HG02981 (cell line): Measurements from ENCODE around the gene AKT1.

Experiments
- ATAC-seq: cut with Tn5 transposase; IDR thresholded peaks from one replicate; pipeline ENCODE4 v1.9.1; 2021; ENCODE audit warnings: mild to moderate bottlenecking, moderate library complexity; ENCODE audit not compliant: unreplicated experiment

The AKT1 gene

DNA sequence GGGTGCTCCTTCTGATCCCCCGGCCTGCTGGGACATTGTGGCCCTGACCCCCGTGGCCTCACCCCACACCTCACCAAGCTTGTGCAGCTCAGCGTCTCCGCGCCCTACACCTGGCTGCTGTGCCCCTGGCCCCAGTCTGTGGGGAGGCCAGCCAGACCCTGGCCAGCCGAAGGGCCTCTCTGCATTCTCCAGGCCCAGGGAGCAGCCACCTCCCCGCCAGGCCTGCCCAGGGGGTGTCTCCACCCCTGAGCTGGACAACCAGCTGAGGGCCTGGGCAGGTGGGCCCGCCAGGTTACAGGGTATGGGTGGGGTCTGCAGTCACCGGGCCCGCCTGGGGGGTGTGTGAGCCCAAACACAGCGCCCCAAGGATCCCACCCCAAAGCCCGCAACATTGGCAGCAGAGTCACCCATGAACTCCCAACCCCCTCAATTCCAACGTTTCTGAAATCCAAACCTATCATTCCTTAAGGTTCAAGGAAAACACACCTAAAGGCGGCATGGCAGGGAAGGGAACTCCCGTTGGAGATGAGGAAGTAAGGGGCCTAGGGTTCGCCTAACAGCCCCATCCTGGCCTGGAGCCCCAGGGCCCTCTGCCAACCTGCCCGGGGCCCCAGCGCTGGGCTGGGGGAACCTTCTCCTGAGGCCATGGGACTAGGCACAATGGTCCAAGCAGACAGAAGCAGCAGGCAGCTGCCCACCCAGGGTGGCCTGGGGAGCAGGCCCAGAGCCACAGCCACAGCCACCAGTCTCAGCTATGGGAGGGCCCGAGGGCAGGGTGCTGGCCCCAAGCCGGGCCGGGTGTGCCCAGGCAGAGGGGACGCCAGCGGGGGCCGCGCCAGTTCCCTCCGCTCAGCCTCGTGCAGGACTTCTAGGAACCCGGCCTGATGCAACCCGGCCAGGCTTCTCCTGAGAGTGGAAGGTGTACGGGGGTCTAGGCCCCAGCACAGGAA lies 8.5 kb downstream of the AKT1 start:
- no peak for ATAC-seq

DNA sequence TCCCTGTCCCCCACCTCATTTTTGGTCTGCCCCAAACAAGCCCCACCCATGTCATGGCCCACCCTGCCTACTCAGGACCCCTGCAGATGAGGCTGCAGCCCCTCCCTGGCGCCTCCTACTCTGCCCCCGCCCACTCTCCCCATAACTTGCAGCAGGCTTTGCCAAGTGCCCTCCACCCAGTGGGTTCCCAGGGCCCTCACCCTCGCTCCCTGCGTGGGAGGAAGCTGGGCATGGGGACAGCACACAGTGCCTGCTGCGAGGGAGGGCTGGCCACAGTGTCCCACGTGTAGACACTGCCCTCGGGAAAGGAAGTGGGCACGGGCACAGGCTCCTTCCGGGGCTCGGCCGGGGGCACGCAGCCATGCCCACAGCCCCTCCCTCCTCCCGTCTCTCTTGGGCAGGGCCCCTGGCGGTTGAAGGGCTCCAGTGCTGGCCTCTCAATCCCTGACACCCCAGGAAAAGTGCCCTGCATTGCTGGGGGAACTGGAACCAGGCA lies 9.4 kb downstream of the AKT1 start:
- ATAC-seq, result no peak

DNA sequence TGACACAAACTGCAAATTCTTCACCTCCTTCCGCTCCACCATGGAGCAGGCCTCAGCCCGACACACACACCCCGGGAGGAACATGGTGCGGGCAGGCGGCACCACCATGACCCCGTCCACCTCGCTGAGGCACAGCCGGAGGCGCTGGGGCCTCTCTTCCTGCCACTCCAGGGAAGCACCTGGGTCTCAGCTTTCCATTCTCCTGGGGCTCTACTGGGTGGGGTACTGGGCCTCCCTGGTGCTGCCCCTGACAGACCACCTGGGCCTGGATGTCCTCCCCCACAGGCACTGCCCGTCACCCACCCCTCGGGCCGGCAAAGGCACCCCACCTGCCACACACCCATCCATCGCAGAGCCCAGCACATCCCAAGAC lies 9.9 kb downstream of the AKT1 start:
- ATAC-seq, result no peak

DNA sequence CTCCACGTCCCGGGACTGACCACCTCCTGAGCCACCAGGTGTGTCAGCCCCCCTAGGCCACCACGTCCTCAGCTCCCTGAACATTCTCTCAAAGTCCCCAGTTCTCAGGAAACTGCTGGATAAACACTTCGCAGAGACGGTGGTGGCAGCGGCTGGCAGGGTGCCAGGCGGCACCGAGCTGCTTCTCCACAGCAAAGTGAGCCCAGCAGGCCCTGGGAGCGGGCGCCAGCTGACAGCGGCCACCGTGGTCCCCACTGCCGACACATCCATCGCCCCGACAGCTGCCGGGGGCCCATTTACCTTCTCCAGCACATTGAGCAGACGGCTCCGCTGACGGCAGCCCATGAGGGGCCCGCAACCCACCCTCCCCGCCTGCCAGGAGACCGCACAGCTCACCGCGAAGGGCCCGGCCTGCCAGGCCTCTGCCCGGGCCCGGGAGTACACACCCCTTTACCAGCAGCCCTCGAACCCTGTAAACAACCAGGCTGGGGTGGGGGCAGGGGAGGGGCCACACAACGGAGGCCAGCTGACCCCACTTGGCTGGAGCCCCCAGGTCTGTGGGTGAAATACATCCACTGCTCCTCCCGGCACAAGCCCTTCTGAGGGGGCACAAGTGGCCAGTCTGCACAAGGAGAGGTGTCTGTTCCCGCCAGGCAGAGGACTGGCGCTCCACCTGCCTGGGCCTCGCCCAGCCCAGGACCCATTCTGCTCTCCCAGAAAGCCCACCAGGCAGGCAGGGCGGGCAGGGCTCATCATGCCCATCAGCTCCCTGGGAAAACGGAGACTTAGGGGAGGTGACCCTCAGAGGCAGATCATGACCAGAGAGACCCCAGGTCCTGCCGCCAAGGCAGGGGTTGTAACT lies 10.5 kb downstream of the AKT1 start:
- ATAC-seq, result no peak

DNA sequence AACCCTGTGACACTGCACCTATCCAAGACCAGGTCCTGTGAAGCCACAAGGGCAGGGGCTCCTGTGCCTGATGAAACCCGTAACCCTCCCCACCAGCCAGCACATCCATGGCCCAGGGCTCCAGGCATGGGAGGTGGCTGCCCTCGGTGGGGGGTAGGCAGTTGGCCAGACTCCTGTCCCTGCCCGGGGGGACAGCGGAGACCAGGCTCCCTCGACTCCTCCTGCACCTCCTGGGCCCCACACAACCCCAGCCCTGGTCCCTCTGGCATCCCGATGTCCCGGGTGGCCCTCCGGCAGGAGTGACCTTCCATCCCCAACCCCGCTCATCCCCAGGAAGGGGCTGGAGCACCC lies 11.4 kb downstream of the AKT1 start:
- no peak for ATAC-seq

DNA sequence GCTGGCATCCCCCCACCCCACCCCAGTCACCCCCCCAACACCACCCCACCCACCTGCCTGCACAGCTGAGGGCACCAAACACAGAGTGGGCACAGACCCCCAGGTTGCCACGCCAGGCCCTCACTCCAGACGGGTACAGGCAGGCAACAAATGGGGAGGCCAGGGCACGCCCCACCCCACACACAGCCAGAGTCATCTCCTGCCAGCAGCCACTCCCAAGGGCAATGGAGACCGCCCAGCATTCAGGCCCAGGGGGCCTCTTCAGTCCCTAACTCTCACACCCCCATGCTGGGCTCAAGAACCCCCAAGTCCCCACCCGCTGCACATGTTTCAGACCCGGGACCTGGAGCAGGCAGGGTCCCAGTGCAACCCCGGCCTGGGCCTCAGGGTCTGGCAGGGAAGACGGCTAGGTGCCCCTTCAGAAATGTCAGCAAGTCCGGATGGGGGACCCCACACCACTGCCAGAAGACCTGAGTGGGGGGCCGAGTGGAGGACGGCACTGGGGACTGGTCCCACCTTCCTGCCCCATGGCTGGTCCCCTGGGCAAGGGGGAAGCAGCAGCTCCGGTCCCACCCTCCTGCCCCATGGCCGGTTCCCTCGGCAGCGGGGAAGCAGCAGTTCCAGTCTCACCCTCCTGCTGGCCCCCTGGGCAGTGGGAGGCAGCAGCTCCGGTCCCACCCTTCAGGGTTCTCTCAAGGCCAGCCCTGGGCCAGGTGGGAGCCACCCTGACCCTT lies 11.9 kb downstream of the AKT1 start:
- ATAC-seq, result no peak

DNA sequence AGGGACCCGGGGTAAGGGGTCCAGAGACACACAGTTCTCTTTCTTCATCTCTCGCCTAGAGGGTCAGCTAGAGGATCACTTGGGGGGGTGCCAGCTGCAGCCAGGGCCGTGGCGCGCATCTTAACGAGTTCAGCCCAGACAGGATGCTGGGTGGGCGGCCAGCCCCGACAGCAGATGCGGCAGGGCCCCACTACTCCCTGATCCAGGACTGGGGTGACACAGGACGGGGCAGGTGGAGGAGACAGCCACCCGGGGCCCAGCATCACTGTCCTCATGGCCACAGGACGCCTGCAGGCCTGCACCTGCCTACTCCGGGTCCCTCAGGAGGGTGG lies 12.8 kb downstream of the AKT1 start:
- no peak for ATAC-seq

DNA sequence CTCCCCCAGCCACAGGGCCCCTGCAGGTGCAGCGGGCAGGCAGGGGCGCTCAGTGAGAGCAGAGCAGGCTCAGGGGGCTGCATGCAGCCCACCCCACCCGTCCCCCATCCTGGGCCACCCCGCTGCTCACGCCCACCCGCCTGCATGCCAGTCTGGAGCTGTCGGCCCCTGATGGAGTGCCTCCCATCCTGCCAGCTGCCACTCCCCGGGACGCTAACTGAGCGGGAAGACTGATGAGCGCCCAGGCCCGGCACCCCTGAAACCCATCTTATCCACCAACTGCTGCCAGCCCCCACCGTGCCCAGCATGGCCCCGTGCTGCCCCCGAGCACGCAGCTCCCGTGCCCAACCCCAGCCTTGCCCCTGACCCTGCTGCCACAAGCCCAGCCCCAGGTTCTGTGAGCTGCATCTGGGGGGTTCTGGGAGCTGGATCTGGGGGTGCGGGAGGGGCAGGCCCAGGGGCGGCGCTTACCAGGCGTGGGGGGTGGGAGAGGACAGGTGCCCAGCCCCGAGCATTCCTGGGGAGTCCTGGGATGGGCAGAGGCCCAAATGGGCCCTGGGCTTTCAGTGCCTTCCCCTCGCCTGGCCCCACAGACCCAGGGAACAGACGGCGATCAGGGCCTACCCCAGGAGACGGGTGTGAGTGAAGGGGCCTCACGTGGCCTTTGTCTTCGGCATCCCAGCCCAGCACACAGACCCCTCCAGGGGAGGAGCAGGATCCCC lies 13.3 kb downstream of the AKT1 start:
- ATAC-seq, result no peak

DNA sequence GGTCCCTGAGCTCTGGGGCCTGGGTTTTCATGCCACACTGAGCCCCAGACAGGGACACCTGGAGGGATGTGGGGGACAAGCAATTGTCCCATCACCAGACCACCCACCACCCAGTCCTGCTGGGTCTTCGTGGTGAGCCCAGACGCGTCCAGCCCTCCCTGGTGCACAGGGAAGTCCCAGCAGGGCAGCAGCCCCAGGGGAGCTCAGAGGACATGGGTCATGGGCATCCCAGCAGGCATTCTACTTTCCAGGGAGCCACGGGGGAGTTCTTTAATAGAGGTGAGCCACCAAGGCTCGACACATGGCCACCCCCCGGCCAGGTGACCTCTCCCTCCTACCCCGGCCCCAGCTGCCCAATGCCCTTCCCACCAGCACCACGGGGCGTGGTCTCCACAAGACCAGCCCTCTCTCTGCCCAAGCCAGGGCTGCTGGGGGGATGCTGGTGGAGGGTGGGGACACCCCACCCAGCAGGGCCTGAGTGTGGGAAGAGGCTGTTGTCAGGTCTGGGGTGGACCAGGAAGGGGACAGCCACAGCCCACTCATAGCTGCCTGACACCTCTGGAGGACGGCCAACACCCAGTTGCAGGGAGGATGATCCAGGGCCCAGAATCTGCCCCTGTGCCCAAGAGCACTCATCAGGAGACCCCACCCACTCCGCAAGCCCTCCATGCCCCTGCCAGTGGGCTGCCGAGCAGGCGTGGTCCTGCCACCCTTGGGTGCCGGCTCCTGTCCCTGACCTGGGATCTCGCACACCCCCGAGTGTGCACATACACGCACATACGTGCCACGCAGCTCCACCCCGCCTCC lies 14.1 kb downstream of the AKT1 start:
- no peak for ATAC-seq

DNA sequence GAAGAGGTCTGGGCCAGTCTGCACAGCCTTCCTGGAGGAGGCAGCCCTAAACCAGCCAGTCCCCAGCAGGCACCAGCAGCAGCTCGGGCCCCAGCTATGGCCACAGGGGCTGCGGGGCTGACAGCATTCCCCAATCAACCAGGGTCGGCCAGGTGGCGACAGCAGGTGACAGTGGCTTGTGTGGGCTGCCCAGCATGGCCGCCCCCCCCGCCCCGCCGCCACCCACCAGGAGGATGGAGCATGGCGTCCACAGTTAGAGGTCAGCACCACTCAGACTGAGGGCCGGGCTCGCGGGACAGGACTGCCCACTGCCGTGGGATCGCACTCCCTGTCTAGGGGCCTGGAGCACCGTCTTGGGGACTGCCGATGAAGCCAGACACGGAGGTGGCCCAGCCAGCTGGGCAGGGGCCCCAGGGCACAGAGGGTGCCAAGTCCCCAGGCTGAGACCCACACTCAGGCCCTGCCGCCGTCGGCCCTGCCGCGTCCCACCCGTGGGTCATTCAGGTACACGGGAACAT lies 15.0 kb downstream of the AKT1 start:
- ATAC-seq, result no peak

DNA sequence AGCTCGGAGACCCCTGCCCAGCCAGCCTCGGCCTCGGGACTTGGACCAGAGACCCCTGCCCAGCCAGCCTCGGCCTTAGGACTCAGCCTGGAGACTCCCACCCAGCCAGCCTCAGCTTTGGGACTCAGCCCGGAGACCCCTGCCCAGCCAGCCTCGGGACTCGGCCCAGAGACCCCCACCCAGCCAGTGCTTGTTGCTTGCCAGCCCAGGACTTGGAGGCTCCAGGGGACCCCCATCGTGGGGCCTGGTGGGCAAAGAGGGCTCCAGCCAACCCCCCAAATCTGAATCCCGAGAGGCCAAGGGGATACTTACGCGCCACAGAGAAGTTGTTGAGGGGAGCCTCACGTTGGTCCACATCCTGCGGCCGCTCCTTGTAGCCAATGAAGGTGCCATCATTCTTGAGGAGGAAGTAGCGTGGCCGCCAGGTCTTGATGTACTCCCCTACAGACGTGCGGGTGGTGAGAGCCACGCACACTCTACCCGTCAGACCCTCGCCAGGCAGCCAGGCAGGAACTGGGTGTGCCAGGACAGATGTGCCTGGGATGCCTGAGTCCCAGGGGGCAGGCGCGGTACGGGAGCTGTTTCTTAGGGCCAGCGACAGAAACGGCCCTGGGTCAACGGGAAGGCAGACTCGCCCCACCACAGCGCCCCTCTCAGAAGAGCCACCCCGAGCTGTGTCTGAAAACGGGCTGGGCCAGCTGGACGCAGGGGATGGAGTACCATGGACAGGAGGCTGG lies 15.6 kb downstream of the AKT1 start:
- no peak for ATAC-seq

DNA sequence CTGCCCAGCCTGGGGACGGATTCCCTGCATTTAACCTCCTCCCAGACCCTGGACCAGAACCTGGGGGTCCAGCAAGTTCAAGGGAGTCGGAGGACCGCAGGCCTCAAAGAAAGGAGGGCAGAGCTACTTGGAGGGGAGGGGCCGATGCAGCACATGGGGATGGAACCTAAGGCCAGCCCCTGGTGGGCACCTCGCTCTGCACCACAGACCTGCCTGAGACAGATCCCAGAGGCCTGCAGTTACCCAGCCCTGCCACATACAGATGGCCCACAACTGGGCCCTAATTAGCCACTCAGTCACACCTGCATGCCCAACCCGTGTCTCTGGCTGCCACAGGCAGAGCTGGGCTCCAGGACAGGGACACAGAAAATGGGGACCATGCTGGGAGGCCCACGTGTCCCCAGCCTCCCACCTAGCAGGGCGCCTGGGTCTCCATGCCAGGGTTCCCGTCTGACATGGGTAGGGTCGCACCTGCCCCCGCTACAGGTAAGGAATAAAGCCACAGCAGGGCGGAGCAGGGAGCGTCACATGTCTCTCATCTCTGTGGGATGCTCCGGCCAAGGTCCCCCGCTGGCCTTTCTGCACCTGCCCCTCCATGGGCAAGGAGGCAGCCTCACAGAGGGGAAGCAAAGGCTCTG lies 16.7 kb downstream of the AKT1 start:
- no peak for ATAC-seq

DNA sequence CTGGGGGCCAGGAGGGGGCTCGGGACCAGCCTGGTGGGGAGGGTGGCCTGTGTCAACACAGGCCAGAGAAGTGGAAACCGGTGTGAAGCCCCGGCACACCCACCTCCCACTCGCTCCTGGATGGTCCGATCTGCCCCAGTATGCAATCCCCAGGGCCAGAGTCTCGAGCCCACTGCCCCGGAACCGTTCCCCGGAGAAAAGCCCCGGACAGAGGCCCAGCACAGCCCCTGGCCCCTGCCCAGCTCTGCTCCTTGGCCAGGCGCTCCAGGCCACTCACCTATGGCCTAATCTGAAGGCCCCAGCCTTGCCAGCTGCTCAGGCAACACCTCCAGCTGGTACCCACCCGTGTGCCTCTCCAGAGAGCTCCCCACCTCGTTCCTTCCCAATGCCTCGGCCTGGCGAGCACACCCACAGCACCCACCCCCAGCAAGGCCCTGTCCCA lies 17.7 kb downstream of the AKT1 start:
- no peak for ATAC-seq

DNA sequence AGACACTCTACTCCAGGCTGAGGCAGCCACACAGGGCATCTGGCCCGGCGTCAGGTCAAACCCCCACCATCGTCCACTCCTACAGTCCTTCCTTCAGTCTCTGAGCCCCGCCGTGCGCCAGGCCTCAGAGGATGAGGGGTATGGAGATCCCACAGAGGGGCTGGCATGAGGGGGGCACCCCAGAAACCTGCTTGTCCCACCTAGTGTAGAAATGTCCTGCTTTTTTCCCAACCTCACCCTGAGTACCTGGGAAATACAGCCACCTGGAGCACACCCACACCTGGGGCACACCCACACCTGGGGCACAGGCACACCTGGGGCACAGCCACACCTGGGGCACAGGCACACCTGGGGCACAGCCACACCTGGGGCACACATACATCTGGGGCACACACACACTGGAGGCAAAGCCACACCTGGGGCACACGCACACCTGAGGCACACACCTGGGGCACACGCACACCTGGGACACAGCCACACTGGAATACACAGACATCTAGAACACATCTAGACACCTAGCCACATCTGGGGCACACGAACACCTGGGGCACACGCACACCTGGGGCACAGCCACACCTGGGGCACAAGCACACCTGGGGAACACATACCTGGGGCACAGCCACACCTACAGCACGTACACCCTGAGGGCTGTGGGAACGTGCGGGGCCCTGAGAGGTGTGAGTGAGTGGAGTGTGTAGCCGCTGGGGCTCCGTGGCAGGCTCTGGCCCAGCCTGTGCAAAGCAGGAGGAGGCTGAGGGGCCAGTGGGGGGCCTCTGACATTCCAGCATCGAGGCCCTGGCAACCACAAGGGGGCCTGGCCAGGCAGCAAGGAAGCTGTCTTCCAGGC lies 18.4 kb downstream of the AKT1 start:
- no peak for ATAC-seq

DNA sequence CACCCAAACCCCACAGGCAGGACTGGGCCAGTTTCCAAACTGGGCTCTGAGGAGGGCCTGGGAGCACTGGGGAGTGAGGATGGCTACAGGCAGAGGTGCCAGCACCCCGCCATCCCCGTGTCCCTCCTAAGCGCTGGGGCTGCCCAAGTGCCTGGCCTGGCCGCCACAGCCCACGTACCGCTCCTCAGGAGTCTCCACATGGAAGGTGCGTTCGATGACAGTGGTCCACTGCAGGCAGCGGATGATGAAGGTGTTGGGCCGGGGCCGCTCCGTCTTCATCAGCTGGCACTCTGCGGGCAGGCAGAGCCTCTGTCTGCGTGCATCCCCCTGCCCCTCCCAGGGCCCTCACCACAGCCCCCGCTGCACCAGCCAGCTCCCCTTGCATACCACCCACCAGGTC lies 19.1 kb downstream of the AKT1 start:
- no peak for ATAC-seq

DNA sequence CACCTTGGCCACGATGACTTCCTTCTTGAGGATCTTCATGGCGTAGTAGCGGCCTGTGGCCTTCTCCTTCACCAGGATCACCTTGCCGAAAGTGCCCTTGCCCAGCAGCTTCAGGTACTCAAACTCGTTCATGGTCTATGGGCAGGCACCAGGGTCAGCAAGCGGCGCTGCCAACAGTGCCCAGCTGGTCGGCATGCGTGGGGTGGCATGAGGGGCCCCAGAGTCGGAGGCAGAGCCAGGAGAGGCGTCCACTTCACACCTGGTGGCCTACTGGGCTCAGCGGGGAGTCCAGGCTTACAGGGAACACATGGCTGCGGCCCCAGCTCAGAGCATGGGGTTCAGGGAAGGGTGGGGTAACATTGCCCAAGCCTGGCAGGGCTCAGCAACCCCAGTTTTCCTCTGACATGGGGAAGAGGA lies 20.5 kb downstream of the AKT1 start:
- ATAC-seq, result no peak

DNA sequence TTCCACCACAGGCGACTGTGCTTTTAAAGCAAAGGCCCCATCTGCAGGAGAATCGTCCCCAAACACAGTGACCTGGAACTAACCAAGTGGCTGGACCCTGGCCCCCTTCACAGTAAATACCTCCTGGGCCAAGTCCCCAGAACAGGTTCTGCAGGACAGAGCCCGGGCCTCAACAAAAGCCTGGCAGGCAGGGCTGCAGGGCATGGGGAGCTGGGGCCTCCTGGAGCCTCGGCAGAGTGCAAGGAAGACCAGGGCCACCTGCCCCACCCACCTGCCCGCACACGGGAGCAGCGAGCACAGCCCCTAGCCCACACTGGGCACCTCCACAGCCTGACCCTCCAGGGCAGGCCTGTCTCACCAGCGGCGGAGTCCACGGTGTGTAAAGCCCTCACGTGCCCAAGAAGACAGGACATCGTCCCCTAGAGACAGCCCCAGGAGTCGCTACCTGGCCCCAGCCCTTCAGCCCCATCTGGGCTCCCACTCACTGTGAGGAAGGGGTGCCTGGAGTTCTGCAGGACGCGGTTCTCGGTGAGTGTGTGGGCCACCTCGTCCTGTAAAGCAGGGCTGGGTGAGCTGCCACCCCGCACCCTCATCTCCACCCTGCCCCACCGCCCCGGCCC lies 21.0 kb downstream of the AKT1 start:
- no peak for ATAC-seq
